HG03045 (cell line): ENCODE results near the gene GMNN.
"Not testable (repeated sequence)": the region's sequence is repeated elsewhere in the genome, so short reads cannot be mapped to it uniquely, and the experiment has no call there.

Experiments
- ATAC-seq: cut with Tn5 transposase; IDR thresholded peaks from one replicate; pipeline ENCODE4 v1.9.1; 2021; ENCODE audit warnings: mild to moderate bottlenecking, moderate library complexity; ENCODE audit not compliant: unreplicated experiment

Gene GMNN

DNA sequence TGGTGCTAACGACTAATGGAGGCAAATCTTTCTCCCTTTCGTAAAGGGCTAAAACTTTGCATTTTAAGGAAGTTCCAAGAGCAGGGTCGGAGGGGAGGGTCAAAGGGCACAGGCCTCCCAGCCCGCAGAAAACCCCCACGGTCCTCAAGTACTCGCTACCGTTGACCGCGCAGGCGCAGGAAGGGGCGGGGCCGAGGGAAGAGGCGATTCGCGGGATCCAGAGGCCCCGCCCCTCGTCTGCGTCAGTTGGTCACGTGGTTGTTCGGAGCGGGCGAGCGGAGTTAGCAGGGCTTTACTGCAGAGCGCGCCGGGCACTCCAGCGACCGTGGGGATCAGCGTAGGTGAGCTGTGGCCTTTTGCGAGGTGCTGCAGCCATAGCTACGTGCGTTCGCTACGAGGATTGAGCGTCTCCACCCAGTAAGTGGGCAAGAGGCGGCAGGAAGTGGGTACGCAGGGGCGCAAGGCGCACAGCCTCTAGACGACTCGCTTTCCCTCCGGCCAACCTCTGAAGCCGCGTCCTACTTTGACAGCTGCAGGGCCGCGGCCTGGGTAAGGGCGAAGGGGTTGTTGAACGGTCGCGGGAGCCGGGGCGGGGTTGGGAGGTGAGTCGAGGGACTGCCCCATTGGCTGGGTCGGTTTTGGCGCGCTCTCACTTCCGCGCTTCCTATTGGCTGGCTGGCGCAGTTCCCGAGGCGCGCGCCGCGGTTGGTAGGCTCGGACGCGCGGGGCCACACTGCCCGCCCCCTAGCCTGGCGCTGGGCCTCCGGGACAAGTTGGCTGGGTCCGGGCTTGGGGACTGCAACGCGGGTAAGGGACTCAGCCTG lies at the start of gene GMNN:
Gene GMNN (plus strand): TSS at position 242 of the 824 bp plus-strand sequence. CDS start 2,310 bp downstream, outside the sequence.
- peak; percentile 96 for ATAC-seq

DNA sequence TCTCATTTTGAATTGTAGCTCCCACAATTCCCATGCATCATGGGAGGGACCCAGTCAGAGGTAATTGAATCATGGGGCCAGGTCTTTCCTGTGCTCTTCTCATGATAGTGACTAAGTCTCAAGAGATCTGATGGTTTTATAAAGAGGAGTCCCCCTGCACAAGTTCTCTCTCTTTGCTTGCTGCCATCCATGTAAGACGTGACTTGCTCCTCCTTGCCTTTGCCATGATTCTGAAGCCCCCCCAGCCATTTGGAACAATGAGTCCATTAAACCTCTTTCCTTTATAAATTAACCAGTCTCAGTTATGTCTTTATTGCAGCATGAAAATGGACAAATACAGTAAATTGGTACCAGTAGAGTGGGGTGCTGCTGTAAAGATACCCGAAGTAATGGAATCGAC lies 44.1 kb upstream of the GMNN start:
- ATAC-seq: not testable (repeated sequence)

DNA sequence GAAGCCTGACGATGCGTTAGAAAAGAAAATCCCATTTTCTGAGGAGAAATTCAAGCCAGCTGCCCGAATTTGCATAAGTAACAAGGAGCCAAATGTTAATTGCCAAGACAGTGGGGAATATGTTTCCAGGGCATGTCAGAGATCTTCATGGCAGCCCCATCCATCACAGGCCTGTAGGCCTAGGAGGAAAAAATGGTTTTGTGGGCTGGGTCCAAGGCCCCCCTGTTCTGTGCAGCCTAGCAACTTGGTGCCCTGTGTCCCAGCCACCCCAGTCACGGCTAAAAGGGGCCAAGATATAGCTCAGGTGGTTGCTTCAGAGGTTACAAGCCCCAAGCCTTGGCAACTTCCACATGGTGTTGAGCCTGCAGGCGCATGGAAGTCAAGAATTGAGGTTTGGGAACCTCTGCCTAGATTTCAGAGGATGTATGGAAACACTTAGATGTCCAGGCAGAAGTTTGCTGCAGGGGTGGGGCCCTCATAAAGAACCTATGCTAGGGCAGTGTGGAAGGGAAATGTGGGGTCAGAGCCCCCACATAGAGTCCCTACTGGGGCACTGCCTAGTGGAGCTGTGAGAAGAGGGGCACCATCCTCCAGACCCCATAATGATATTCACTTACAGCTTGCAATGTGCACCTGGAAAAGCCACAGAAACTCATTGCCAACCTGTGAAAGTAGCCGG lies 43.1 kb upstream of the GMNN start:
- ATAC-seq: not testable (repeated sequence)

DNA sequence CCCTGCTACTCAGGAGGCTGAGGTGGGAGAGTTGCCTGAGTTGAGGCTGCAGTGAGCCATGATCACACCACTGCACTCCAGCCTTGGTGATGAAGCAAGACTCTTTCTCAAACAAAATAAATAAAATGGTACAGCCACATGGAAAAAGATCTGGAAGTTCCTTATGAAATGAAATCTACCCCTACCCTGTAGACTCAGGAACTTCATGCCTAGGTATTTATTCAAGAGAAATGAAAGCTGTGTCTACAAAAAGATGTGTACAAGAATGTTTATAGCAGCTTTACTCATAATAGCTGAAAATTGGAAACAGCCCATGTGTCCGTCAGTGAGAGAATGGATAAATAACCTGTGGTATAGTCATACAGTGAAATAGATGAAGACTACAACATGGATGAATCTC lies 40.6 kb upstream of the GMNN start:
- ATAC-seq: no peak

DNA sequence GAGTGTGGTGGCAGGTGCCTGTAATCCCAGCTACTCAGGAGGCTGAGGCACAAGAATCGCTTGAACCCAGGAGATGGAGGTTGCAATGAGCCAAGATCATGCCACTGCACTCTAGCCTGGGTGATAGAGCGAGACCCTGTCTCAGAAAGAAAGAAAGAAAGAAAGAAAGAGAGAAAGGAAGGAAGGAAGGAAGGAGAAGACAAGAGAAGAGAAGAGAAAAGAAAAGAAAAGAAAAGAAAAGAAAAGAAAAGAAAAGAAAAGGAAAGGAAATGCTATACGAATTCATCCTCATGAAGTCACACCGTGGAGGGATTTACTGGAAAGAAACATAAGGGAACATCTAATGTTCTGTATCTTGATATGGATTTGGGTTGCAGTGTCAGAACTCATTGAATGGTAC lies 40.0 kb upstream of the GMNN start:
- ATAC-seq: not testable (repeated sequence)

DNA sequence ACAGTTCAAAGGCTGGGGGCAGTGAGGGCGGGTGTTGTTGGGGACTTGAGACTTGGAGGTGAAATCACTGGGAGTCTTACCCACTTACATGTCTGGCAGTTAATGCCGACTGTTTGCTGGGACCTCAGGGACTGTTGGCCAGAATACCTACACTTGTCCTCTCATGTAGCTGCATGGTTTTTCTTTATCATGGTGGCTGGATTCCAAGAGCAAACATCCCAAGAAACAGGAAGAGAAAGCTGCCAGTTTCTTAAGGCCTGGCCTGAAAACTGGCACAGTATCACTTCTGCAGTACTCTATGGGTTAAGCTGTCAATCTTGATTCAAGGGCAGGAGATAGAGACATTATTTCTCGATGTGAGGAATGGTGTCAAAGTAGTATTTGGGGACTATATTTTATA lies 36.0 kb upstream of the GMNN start:
- no peak for ATAC-seq

DNA sequence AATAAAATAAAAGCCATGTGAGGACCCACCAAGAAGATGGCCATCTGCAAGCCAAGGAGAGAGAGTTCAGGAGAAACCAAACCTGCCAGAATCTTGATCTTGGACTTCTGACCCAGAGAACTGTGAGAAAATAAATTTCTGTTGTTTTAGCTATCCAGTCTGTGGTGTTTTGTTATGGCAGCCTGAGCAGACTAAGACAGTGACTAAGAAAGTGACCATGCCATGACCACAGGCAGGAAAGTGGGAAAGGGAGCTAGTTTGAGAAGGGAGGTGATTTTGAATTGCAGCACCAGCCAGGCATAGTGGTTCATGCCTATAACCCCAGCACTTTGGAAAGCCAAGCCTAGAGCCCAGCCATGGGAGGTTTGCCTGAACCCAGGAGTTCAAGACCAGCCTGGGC lies 33.9 kb upstream of the GMNN start:
- no peak for ATAC-seq

DNA sequence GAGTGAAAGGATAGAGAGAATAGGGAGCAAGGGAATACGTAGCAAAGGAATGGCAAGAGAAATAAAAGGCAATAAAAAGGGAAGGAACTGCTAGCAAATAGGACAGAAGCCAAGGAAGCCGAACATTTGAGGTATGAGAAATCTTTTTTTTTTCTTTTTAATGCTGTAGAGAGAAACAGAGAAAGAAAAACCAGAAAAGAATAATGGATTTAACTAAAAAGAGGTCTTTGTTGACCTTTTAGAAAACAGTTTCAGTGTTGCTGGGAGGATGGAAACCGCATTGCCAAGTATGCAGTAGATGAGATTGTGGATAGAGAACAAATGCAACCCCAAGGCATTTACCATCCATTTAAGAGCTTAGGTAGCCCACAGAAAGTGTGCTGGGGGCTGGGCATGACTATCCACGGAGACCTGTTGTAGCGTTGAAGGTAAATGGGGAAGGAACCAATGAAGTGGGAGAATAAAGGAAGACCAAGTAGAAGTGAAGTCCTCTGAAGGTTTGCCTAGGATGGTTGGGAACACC lies 32.5 kb upstream of the GMNN start:
- no peak for ATAC-seq

DNA sequence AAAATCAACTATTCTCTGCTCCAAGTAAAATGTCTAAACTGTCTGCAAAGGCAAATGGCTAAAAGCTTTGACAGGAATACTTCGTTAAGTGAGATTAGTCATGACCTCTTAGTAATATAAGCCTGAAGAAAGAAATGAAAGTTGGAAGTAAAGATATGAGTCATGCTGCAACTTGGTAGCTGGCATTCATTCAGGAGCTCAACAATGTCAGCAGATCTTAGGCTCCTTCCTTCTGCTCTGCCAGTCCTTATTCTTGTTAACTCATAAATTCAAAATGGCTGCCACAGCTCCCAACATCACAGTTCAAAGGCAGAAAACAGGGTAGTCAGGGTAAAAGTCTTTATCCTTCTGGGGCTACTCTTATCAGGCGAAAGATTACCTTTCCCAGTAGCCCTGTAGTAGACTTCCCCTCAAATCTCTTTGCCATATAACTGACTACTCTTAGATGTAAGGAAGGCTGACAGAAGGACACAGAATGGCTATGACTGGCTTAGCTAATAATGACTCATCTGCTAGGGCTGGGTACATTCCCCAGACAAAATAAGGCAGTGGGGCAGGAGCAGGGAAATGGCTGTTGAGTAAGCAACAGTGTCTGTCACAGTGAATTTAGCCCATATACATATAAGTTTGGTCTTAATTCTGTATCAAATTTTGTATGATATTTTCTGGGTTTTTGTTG lies 31.3 kb upstream of the GMNN start:
- ATAC-seq: peak; percentile 89

DNA sequence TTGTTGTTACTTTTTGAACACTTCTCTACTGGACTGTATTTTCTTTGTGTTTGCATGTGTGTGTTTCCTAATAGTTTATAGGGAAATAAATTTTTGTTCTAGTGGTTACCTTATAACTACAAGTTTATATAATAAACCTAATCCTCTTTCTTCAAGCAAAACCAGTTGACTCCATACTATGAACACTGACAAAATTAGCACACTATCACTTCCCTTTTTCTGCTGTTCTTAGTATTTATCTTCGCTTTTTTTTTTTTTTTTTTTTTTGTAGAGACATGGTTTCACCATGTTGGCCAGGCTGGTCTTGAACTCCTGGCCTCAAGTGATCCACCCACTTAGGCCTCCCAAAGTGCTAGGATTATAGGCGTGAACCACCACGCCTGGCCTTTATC lies 30.8 kb upstream of the GMNN start:
- no peak for ATAC-seq

DNA sequence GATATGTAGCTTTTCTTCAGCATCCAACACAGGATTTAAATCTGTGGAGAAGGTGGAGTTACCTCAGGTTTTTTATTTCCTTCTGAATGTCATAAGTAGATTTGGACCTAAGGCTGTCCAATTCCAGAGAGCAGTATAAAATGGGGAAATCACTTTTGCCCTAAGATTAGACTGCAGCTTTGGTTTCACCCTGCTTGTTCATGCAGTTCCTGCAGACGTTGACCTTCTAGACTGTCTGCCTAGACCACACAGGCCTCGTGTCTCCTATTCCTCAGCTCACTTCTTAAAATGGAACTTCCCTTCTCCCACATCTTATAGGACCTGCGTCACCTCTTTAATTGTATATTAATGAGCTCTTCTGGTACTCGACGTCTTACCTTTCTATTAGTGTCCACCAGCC lies 29.8 kb upstream of the GMNN start:
- ATAC-seq: no peak

DNA sequence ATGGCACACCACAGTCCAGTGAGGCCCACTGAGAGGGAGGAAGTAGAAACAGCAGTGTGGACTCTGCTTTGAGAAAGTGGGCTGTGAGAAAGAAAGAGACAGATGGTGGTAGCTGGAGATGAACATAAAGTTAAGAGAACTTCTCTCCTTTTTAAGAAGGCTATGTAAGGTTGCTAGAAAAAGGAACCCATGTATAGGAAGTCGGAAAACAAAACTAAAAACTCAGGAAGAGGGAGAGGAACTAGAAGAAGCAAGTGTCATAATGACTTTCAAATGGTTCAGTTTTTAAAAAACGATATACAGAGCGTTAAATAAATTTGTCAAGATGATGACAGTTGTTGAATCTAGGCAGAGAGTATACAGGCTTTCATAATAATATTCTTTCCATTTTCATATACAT lies 25.4 kb upstream of the GMNN start:
- ATAC-seq: no peak

DNA sequence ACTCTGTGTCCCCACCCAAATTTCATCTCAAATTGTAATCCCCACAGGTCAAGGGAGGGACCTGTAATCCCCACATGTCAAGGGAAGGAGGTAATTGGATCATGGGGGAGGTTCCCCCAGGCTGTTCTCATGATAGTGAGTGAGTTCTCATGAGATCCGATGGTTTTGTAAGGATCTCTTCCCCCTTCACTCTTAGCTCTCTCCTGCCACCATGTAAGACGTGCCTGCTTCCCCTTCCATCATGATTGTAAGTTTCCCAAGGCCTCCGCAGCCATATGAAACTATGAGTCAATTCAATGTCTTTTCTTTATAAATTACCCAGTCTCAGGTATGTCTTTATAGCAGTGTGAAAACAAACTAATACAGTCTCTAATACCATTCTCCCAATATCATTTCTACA lies 23.9 kb upstream of the GMNN start:
- ATAC-seq: not testable (repeated sequence)

DNA sequence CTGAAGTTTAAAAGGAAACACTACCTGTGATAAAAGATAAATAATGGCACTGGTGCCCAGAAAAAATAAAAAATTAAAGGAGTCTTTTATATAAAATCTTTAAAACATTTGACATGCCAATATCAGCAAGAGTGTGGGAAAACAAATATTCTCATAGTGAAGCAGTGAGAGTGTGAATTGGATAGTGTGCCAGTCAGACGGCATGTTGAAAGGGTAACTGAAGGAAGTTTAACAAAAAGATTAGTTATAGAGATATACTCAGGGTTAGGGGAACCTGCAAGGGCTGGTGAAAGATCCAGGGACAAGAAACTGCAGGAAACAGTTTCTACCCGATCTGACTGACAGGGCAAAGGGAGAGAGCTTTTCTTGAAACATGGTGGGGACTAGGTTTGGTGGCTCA lies 22.2 kb upstream of the GMNN start:
- ATAC-seq: no peak

DNA sequence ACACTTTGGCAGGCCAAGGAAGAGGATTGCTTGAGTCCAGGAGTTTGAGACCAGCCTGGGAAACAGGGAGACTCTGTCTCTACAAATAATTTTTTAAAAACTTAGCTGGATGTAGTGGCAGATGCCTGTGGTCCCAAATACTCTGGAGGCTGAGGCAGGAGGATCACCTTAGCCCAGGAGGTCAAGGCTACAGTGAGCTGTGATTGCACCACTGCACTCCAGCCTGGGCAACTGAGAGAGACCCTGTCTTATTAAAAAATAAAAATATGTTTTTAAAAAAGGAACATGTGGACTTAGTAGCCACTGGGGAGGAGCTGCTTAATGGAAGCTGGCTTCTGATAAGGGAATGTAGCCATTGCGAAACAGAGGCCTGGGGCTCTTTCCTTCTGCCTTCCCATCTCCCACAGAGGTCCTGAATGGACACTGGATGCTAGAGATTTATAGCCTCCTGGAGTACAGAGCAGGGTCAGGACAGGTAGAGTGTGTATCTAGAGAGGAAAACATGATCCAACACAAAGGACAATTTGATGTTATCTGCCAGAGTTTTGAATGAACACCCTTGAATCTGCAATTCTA lies 21.7 kb upstream of the GMNN start:
- no peak for ATAC-seq

DNA sequence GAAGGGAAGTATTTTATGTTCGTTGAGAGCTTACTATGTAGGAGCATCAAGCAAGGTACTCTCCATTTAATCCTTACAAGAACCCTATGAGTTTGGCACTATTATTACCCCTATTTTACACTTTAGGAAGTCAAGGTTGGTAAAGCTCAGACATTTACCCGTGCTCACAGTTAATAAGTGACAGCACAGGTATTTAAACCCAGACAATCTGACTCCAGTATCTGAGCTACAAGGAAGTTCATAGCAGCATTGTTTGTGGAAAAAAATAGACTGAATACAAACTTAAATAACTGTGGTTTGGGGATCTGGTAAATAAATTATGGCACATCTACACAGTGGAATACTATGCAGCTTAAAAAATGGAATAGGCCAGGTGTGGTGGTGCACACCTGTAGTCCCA lies 21.2 kb upstream of the GMNN start:
- ATAC-seq: no peak

DNA sequence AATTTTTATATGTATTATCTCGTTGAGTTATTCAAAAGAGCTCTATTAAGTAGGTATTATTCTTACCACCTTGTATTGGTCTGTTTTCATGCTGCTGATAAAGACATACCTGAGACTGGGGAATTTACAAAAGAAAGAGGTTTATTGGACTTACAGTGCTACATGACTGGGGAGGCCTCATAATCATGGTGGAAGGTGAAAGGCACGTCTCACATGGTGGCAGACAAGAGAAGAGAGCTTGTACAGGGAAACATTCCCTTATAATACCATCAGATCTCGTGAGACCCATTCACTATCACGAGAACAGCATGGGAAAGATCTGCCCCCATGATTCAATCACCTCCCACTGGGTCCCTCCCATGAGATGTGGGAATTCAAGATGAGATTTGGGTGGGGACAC lies 20.4 kb upstream of the GMNN start:
- ATAC-seq: not testable (repeated sequence)

DNA sequence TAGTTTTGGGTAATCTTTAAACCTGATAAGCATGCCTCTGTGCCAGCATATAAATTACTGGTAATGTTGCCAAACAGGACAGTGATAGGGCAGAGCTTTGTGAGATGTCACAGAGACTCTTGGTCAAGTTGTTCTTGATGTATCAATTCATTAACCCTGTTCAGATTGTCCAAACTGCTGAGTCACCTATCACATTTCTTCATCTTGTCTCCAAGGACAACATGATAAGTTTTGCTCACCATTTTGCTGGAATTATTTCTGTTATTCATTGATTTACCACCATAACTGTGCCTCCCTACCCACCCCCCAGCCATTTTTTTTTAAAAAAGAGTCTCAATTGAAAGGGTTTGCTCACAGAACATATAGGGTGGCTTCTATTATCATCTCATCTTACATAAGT lies 19.5 kb upstream of the GMNN start:
- no peak for ATAC-seq

DNA sequence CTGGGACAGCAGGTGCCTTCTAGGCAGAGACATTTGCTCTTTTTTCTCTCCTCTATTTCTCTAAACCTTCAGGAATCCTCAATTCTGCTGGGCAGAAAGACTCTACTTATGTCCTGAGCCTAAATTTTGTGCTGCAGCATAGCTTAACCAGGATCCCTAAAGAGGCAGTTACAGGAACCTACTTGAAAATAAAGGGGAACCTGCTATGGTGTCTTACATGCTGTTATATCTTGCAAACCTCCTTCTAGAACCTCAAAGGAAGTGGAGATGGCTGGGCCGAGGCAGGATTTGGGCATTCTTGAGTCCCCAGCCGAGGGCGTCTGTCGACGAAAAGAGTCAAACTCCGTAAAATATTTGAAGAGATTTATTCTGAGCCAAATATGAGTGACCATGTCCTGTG lies 17.1 kb upstream of the GMNN start:
- ATAC-seq: no peak

DNA sequence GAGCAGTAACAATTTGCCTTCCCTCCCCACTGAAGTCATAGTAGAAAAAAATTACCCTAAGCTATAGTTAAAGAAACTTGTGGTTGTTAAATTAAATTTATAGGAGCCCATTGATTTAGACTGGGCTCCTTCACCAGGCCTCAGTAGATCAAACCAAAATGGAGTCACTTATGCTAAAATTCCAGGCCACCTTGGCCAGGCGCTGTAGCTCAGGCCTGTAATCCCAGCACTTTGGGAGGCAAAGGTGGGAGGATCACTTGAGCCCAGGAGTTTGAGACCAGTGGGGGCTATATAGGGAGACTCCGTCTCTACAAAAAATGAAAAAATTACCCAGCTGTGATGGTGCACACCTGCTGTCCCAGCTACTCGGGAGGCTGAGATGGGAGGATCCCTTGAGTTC lies 15.0 kb upstream of the GMNN start:
- no peak for ATAC-seq

DNA sequence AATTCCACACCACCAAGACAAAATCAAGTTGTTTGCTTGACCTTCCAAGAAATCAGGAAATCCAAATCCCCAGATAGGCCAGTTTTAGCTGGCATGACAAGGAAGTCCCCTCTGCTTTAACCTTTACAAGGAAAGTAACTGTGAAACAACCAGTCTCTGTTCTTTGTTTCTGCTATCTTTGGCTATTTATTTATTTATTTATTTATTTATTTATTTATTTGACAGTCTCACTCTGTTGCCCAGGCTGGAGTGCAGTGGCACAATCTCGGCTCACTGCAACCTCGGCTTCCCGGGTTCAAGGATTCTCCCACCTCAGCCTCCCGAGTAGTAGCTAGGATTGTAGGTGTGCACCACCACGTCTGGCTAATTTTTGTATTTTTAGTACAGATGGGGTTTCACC lies 14.5 kb upstream of the GMNN start:
- no peak for ATAC-seq
